Activated naive CD8-positive, alpha-beta T cell (primary cell): Measurements from ENCODE around the gene PLAAT4.
"Not testable (repeated sequence)": the region's sequence is repeated elsewhere in the genome, so short reads cannot be mapped to it uniquely, and the experiment has no call there.

Experiments used
- H3K27ac Mint-ChIP-seq: one replicate; pipeline ENCODE4 v1.8.0; 2021; ENCODE audit warnings: mixed read lengths
- H3K27me3 Mint-ChIP-seq: one replicate; pipeline ENCODE4 v1.8.0; 2021; ENCODE audit warnings: mixed read lengths
- H3K36me3 Mint-ChIP-seq: one replicate; pipeline ENCODE4 v1.8.0; 2021; ENCODE audit warnings: mixed read lengths
- H3K4me1 Mint-ChIP-seq: one replicate; pipeline ENCODE4 v1.8.0; 2021; ENCODE audit warnings: low read depth, mixed read lengths
- H3K4me3 Mint-ChIP-seq: one replicate; pipeline ENCODE4 v1.8.0; 2021; ENCODE audit warnings: mild to moderate bottlenecking, mixed read lengths
- H3K9me3 Mint-ChIP-seq: one replicate; pipeline ENCODE4 v1.8.0; 2021; ENCODE audit warnings: low read depth, mixed read lengths

Gene PLAAT4

GRCh38 chr11:63564056-63564774 is 27.6 kb downstream of the PLAAT4 start:
- Mint-ChIP-seq H3K27ac (no peak overlapping the region), H3K4me3 (no peak overlapping the region), H3K9me3 (no peaks in the 10 kb centered on the region), H3K27me3 (no peaks in the 10 kb centered on the region), H3K4me1 (peaks cover 63% of the 10 kb centered on the region), H3K36me3 (no peaks in the 10 kb centered on the region)

DNA sequence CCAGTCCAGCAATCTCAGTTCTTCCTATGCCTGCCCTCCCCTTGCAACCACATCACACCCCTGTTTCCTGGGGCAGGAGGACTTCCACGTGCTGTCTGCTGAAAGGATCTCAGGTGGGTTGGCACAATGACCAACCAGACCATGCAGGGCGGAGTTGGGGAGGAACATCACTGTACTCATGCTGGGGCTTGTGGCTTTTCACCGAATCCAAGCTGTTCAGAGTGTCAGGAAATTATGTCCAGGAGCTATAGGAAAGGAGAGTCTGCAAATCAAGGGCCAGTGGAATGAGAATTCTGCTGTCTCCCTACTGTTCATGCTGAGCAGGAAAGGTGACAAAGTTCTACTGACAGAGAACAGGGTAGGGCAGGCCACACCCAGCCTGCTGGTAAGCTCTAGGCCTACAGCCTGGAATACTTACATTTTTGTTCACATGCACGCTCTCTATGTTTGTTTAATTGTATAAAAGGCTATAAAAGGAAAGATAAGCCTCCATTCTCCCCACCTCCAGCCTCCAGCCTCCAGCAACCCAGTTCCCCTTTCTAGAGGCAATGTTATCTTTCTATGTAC is 28.3 kb downstream of the PLAAT4 start:
- no peak overlapping the region for H3K4me3 Mint-ChIP-seq
- peaks cover 57% of the 10 kb centered on the region for H3K4me1 Mint-ChIP-seq

GRCh38 chr11:63567044-63567840 is 30.6 kb downstream of the PLAAT4 start:
- H3K27me3 Mint-ChIP-seq = no peaks in the 10 kb centered on the region
- no peaks in the 10 kb centered on the region for H3K9me3 Mint-ChIP-seq
- H3K4me1 Mint-ChIP-seq = peaks cover 42% of the 10 kb centered on the region
- peak overlapping the region; percentile 6 for H3K4me3 Mint-ChIP-seq
- H3K27ac Mint-ChIP-seq = peak overlapping the region; percentile 79
- no peaks in the 10 kb centered on the region for H3K36me3 Mint-ChIP-seq

More for the DNA sequence above, 28.3 kb downstream of the PLAAT4 start:
- Mint-ChIP-seq H3K36me3 (no peaks in the 10 kb centered on the region), H3K27me3 (no peaks in the 10 kb centered on the region), H3K27ac (no peak overlapping the region), H3K9me3 (no peaks in the 10 kb centered on the region)

GRCh38 chr11:63569570-63569969 is 33.0 kb downstream of the PLAAT4 start:
- Mint-ChIP-seq H3K27ac (no peak overlapping the region), H3K27me3 (no peaks in the 10 kb centered on the region), H3K9me3 (no peaks in the 10 kb centered on the region), H3K4me1 (peaks cover 44% of the 10 kb centered on the region), H3K36me3 (no peaks in the 10 kb centered on the region), H3K4me3 (no peak overlapping the region)

GRCh38 chr11:63572026-63572688 is 35.5 kb downstream of the PLAAT4 start:
- Mint-ChIP-seq H3K27me3 (no peaks in the 10 kb centered on the region), H3K36me3 (peaks cover 2% of the 10 kb centered on the region), H3K4me3 (no peak overlapping the region), H3K4me1 (peaks cover 42% of the 10 kb centered on the region), H3K9me3 (no peaks in the 10 kb centered on the region), H3K27ac (no peak overlapping the region)

DNA sequence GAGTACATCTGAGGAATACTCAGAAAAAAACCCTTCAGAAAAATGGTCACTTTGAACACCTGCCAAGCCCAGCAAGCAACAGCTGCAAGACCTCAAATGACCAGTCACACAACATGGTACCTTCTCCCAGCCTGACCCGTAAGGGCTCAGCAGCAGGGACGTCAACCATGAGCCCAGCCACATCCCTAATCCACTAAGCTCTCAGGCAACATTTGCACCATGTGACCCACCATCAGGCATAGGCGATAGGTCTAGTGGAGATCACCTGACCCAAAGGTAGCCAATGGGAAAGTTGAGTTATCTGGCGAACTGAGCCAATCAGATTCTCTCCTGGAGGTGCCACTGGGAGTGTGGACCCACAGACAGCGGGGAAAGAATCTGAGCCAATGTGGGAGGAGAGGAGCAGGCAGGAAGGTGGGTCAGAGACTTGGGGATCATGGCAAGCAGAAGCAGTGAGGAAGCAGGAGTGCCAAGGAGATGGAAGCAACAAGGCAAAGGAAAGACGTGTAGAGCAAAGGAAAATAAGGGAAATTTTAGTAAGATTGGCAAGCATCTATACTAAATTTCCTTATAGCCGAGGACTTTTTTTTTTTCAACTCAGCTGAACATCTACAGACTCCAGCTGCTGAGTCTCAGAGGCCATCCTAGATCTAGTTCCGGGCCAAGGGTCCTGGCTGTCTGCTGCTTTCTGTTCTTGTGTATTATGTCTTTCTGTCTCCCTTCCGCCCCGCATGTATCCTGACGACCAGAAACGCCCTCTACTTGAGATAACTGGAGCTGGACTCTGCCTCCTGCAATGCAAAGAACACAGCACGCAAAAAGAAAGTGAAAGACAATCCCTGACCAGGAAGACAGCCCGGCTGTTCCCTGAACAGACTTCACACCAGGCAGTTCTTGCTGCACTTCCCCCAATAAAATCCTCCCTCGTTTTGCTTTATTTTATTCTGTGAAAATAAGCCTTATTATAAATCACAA is 37.6 kb downstream of the PLAAT4 start:
- Mint-ChIP-seq H3K27me3 (no peaks in the 10 kb centered on the region), H3K36me3 (peaks cover 4% of the 10 kb centered on the region), H3K27ac (peak overlapping the region; percentile 85), H3K9me3 (no peaks in the 10 kb centered on the region), H3K4me3 (peak overlapping the region; percentile 85), H3K4me1 (peaks cover 30% of the 10 kb centered on the region)

DNA sequence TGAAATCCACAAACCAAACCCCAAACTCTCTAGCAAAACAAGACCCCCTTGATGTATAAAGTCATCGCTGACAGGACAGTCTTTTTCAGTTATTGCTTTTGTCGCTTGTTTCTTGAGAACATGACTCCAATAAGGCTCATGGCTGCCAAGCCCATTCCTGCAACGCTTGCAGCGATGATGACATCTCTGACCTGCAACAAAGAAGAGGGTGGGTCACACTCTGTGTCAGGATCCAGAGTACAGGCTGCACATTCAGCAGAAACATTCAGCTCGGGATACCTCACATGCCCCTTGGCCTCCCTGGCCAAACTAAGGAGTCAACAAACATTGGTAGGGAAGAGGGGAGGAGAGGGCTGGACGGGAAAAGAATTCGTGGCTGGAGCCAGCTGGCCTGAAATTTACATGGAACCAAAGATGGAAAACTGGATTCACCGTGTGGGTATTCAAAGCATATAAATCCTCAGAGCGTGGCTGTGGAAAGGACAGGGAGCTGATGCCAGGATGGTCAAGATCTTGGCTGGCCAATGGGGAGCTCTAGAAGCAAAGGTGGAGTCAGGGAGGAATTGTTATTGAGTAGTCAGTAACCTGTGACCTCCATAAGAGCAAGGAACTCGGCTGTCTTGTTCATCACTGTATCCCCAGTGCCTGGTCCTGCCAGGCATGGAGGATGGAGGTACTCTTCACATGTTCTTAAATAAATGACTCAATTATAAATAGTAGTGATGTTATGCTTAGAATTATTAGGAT is 38.4 kb downstream of the PLAAT4 start:
- Mint-ChIP-seq H3K27ac (peak overlapping the region; percentile 85), H3K36me3 (peaks cover 4% of the 10 kb centered on the region), H3K9me3 (no peaks in the 10 kb centered on the region), H3K4me1 (peaks cover 28% of the 10 kb centered on the region), H3K4me3 (peak overlapping the region; percentile 85), H3K27me3 (no peaks in the 10 kb centered on the region)

GRCh38 chr11:63578882-63579281 is 42.3 kb downstream of the PLAAT4 start:
- H3K27me3 Mint-ChIP-seq, H3K4me3 Mint-ChIP-seq, H3K27ac Mint-ChIP-seq: not testable (repeated sequence)
- Mint-ChIP-seq H3K36me3 (peaks cover 21% of the 10 kb centered on the region), H3K9me3 (peaks cover 13% of the 10 kb centered on the region), H3K4me1 (peaks cover 37% of the 10 kb centered on the region)

DNA sequence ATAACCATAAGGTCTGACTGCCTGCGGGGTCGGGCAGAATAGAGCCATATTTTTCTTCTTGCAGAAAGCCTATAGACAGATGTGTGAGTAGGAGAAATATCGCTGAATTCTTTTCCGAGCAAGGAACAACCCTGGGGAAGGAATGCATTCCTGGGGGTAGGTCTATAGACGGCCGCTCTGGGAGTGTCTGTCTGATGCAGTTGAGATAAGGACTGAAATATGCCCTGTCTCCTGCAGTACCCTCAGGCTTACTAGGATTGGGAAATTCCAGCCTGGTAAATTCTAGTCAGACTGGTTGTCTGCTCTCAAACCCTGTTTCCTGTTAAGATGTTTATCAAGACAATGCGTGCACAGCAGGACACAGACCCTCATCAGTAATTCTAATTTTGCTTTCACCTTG is 44.6 kb downstream of the PLAAT4 start:
- Mint-ChIP-seq H3K9me3 (peaks cover 13% of the 10 kb centered on the region), H3K4me1 (peaks cover 19% of the 10 kb centered on the region), H3K36me3 (peaks cover 26% of the 10 kb centered on the region)
- not testable (repeated sequence) for H3K27ac Mint-ChIP-seq, H3K4me3 Mint-ChIP-seq, H3K27me3 Mint-ChIP-seq

GRCh38 chr11:63583357-63583677 is 46.7 kb downstream of the PLAAT4 start:
- Mint-ChIP-seq H3K4me1 (peaks cover 19% of the 10 kb centered on the region), H3K4me3 (no peak overlapping the region), H3K9me3 (peaks cover 13% of the 10 kb centered on the region), H3K27ac (peak overlapping the region; percentile 34), H3K36me3 (peaks cover 27% of the 10 kb centered on the region), H3K27me3 (no peaks in the 10 kb centered on the region)

- Mint-ChIP-seq H3K27me3 (no peaks in the 10 kb centered on the region), H3K4me3 (no peak overlapping the region), H3K9me3 (peaks cover 6% of the 10 kb centered on the region), H3K27ac (no peak overlapping the region), H3K4me1 (peaks cover 19% of the 10 kb centered on the region), H3K36me3 (peaks cover 23% of the 10 kb centered on the region)
Observed at GRCh38 chr11:63586451-63587166, 50.0 kb downstream of the PLAAT4 start.

DNA sequence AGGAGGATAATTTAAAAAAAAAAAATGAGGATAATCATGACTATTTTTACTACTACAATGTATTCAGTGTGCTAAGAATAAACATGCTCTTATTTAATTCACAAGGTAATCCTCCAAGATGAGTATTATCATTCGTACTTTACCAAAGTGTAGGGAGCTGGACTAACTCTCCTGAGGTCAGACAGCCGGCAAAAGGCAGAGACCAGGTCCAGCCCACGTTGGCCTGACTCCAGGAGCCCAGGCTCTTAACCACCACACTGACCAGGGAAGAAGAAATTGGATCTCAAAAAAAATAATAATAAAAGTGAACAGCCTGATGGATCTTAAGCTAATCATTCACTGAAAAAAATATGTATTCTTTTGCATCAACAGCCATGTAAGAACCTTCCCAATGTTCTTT is 52.4 kb downstream of the PLAAT4 start:
- Mint-ChIP-seq H3K27ac (no peak overlapping the region), H3K4me1 (no peaks in the 10 kb centered on the region), H3K9me3 (no peaks in the 10 kb centered on the region), H3K27me3 (no peaks in the 10 kb centered on the region), H3K4me3 (no peak overlapping the region), H3K36me3 (peaks cover 12% of the 10 kb centered on the region)
